HG03342 (cell line): ENCODE results near the gene CDKAL1.
"Not testable (repeated sequence)": the region's sequence is repeated elsewhere in the genome, so short reads cannot be mapped to it uniquely, and the experiment has no call there.

Source experiments
- ATAC-seq: cut with Tn5 transposase; IDR thresholded peaks from one replicate; pipeline ENCODE4 v1.9.1; 2021; ENCODE audit warnings: mild to moderate bottlenecking, moderate library complexity; ENCODE audit not compliant: unreplicated experiment

The CDKAL1 gene

GRCh38 chr6:21219856-21220255 lies 685.6 kb downstream of the CDKAL1 start:
- ATAC-seq, result no peak

- ATAC-seq, result no peak
Measured at GRCh38 chr6:21220271-21220987, 686.2 kb downstream of the CDKAL1 start.

- ATAC-seq, result no peak
Measured at GRCh38 chr6:21222656-21223055, 688.4 kb downstream of the CDKAL1 start.

- ATAC-seq, result no peak
Measured at GRCh38 chr6:21225912-21226311, 691.7 kb downstream of the CDKAL1 start.

DNA sequence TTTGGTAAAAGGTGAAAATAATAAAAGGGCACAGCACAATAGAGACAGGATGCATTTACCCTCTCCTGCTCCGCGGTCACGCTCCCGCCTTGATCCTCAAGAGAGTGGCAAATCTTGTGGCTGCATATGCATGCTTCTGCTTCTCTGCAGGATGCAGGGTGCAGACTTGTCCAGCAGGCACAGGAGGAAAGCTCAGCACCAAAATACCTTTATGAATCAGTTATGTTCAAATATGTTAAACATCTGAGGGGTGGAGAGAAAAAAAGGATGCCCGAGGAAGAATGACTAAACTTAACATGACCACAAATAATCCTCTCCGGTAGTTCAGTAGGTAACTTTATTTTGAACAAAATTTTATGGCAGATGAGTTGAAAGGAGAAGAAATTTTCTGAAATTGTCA lies 693.2 kb downstream of the CDKAL1 start:
- no peak for ATAC-seq

DNA sequence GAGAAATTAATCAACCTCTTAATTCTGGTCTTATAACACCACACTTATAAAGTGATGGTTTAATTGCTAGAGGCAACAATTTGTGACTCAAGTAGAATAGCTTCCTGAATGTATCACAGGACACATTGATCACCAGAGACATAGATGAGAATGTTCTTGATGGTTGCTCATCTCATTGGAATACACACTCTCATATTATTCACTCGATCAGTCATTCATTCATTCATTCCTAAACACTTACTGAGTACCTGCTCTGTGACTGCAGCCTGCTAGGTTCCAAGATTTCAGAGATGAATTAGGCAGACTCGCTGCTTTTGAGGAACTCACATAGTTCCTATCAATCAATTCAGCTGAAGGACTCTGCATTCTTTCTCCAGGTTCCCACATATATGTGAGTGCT lies 694.2 kb downstream of the CDKAL1 start:
- ATAC-seq, result no peak

- ATAC-seq, result no peak
Measured at GRCh38 chr6:21228876-21229460, 694.7 kb downstream of the CDKAL1 start.

DNA sequence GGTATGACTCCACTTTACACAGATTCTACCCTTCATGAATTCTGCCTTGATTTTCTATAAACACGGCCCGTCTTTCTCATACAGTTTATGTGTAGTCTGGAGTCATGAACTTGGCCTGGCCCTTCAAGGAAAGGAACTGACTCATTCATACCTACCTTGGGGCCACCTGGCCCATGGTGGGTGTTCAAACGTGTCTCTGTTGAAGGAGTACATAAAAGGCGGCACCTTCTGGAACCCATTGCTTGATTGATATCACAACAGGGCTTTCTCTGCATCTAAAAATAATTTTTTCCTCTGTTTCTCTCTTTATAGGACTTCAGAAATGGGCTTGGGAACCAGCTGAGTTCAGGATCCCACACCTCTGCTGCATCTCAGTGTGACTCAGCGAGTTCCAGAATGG lies 696.3 kb downstream of the CDKAL1 start:
- no peak for ATAC-seq

- ATAC-seq, result no peak
Measured at GRCh38 chr6:21235162-21235561, 700.9 kb downstream of the CDKAL1 start.

DNA sequence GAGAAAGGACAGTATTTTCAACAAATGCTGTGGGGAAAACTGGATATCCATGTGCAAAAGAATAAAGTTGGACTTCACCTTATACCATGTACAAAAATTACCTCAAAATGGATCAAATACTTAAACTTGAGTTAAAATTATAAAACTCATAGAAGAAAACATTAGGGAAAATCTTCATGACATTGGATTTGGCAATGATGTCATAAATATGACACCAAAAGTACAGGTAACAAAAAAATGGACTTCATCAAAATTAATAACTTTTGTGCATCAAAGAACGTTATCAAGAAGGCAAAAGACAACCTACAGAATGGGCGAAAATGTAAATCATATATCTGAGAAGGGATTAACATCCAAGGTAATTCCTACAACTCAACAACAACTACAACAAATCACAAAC lies 704.0 kb downstream of the CDKAL1 start:
- ATAC-seq, result no peak

- ATAC-seq, result no peak
Measured at GRCh38 chr6:21240709-21241108, 706.5 kb downstream of the CDKAL1 start.

GRCh38 chr6:21241231-21242130 lies 707.2 kb downstream of the CDKAL1 start:
- no peak for ATAC-seq

- no peak for ATAC-seq
Measured at GRCh38 chr6:21244897-21245470, 710.7 kb downstream of the CDKAL1 start.

DNA sequence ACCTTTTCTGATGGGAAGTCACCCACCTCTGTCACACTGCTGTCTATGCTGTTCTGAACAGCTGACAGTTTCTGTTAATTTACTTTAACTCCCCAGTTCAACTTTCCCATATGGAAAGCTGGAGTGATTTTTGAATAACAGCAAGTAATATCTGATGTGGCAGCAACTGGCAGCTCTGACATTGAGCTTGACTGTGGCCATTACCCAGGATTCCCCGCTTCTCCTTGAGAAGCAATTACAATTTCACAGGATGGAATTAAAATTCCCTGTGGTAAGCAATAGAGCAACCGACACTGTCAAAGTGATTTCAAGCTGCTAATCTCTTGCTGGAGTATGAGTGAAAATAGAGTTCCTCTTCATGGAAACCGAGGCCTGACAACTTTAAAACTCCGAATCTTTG lies 711.2 kb downstream of the CDKAL1 start:
- ATAC-seq, result no peak

- no peak for ATAC-seq
Measured at GRCh38 chr6:21246075-21246474, 711.8 kb downstream of the CDKAL1 start.

DNA sequence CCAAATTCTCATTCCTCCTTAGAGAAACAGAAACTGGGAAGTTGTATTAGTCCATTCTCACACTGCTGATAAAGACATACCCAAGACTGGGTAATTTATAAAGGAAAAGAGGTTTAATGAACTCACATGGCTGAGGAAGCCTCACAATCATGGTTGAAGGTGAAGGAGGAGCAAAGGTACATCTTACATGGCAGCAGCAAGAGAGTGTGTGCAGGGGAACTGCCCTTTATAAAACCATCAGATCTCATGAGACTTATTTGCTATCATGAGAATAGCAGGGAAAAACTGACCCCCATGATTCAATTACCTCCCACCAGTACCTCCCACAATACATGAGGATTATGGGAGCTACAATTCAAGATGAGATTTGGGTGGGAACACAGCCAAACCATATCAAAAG lies 720.2 kb downstream of the CDKAL1 start:
- not testable (repeated sequence) for ATAC-seq

DNA sequence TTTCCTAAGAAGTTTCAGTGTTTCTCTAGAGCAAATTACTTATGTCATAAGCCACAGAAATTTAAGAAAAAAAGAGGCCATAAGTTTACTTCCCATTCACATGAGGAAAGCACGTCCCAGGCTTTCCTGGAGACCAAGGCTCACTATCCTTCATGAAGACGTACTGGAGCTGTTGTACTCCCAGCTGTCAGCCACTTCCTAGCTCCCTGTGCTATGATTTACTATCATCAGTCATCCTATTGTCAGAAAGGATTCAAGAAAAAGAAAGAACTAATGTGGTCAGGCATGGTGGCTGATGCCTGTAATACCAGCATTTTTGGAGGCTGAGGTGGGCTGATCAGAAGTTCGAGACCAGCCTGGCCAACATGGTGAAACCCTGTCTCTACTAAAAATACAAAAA lies 721.9 kb downstream of the CDKAL1 start:
- no peak for ATAC-seq

DNA sequence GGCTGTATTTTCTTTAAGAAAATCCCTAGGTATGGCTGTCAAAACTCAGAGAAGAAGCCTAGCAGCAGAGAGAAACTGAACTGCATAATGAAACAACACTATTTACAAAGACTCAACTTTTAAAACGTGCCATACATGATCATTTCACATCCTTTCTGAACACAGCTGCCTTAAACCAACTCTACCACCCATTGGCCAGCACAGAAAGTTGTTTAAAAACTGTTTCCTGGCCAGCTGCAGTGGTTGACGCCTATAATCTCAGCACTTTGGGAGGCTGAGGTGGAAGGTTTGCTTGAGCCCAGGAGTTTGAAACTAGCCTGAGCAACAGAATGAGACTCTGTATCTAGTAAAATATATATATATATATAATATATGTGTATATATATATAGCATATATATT lies 722.9 kb downstream of the CDKAL1 start:
- no peak for ATAC-seq

DNA sequence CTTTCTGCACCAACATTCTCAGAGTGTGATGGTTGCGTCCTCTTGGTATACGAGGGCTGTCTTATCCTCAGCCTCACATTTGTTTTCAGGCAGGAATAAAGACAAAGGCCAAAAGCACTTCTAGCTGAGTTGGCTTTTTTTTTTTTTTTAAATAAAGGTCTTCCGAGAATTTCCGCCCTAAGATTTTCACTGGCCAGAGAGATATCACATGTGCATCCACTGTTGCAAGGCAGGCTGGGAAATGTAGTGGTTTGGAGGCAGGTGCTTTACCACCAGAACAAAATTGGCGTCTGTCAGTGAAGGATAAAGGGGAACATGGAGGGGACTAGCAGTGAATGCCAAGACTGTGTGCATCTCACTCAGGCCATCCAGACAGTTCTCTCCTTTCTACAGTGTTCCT lies 724.4 kb downstream of the CDKAL1 start:
- ATAC-seq, result no peak

- no peak for ATAC-seq
Measured at GRCh38 chr6:21259660-21260059, 725.4 kb downstream of the CDKAL1 start.

DNA sequence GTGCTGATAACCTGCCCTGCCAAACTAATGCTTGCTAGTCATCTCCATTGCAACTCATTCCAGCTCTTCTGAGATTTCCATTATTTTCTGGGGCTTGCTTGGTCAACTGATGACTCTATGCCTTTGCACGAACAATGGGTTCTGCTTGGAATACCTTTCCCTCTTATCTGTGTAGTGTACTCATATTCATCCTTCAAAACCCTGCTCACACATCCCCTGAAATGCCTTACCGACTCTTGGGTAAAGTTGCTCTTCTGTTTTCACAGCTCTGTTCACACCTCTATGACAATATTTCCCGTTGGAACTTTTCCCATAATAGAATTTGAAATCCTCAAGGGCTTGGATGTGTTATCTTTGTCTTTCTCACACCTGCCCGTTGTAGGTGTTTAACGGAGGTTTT lies 728.2 kb downstream of the CDKAL1 start:
- no peak for ATAC-seq
